ENCODE results near the gene ZNF541. TPM values are rescaled to one million over a fixed set of nuclear protein-coding genes. Genes with fewer than 3 reads are reported as not detected.
"Not testable (repeated sequence)": the region's sequence is repeated elsewhere in the genome, so short reads cannot be mapped to it uniquely, and the experiment has no call there.

The ZNF541 gene
- total RNA-seq, 8 experiments from 2014 or later = 0.04 to 0.43 (median 0.16) TPM; not detected in 4

DNA sequence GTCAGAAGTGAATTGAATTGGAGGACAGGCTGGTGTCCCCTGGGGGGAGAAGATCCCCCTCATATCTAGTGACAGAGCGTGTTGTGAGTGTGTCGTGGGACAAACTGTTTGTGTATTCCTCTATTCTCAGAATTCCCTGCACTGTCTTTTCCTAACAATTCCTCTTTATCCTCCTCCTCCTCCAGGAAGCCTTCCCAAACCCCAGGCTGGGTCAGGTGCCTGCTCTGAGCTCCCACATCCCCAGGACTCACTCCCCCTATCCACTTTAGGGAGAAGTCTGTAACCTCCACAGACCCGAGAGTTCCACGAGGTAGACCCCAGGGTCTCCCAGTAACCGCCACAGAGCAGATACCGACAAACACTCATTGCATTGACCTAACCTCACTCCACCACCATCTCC, 20.9 kb upstream of the ZNF541 start:
- 49 to 100% (median 89%) methylated on average over 2 to 6 of the region's 6 CpGs; no CpG with 5 or more reads in 2 of the 10 experiments for WGBS, 10 experiments
- Histone ChIP-seq H3K4me1 (replicated peaks in 1 of 2) (peaks cover 4 to 6% of the 10 kb centered on the region in 2 donors), H3K27ac (no peak overlapping the region), H3K4me3 (no peak overlapping the region)
- ATAC-seq (replicated peaks in 6 of 8) = no peak
- in situ Hi-C loops (cut with MboI; ENCODE audit: low pct_unique_long_range_greater_than_20kb in 2 of 9, low sequenced_read_pairs in 9 of 9, unreplicated experiment in 9 of 9) = no loop called here

DNA sequence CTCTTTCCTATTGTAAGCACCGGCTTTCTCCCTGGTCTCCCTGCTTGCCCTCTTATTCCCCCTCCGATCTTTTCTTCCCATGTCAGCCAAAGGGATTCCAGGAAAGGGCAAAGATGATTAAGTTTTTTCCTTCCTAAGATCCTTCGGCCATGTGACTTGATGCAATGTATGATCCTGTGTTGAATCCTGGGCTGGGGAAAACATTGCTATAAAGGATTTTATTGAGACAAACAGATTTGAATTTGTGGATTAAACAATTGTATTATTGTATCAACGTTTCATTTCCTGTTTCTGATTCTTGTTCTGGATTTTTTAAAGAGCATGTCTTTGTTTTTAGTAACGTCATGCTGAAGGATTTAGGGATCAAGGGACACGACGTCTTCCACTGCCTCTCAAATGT, 16.9 kb upstream of the ZNF541 start:
- in situ Hi-C loops (cut with MboI; ENCODE audit: low pct_unique_long_range_greater_than_20kb in 2 of 9, low sequenced_read_pairs in 9 of 9, unreplicated experiment in 9 of 9) = no loop called here
- WGBS, 10 experiments = 0 to 80% (median 49%) methylated on average over 1 to 7 of the region's 7 CpGs
- no peak overlapping the region for H3K27ac ChIP-seq
- H3K4me3 ChIP-seq = no peak overlapping the region
- no peaks in the 10 kb centered on the region for H3K4me1 ChIP-seq (replicated peaks in 1 of 2)
- ATAC-seq (replicated peaks in 6 of 8) = no peak

DNA sequence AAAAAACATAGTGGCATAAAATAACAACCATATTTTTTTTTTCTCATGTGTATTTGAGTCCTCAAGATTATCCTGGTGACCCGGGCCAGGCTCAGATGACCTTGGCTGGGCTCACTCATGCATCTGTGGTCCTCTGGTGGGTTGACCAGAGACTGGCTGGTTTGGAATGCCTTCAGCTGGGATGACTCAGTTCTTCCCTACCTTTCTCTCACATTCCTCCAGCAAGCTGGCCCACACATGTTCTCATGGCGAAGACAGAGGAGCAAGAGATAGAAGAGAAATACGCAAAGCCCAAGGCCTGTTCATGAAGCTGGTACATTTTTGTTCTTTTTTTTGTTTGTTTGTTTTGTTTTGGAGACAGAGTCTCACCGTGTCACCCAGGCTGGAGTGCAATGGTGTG, 14.3 kb upstream of the ZNF541 start:
- Histone ChIP-seq H3K4me1 (replicated peaks in 1 of 2) (no peaks in the 10 kb centered on the region), H3K27ac (no peak overlapping the region), H3K4me3 (no peak overlapping the region)
- no peak for ATAC-seq (replicated peaks in 6 of 8)
- WGBS, 10 experiments = 57 to 100% (median 88%) methylated on average over 2 to 4 of the region's 4 CpGs; no CpG with 5 or more reads in 3 of the 10 experiments
- in situ Hi-C loops (cut with MboI; ENCODE audit: low pct_unique_long_range_greater_than_20kb in 2 of 9, low sequenced_read_pairs in 9 of 9, unreplicated experiment in 9 of 9) = no loop called here

DNA sequence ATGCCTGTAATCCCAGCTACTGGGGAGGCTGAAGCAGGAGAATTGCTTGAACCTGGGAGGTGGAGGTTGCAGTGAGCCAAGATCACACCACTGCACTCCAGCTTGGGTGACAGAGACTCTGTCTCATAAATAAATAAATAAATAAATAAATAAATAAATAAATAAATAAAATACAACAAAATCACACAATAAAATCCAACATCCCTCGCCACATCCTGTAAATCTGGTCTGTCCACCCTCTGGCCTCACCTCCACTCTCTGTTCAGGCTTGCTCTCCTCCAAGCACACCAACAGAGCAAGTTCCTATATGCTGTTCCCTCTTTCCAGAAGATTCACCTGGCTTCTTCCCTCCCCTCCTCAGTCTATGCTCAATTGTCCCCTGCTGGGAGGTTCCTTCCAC, 10.2 kb upstream of the ZNF541 start:
- H3K4me1 ChIP-seq (replicated peaks in 1 of 2); ATAC-seq (replicated peaks in 6 of 8); H3K4me3 ChIP-seq; in situ Hi-C loops (cut with MboI; ENCODE audit: low pct_unique_long_range_greater_than_20kb in 2 of 9, low sequenced_read_pairs in 9 of 9, unreplicated experiment in 9 of 9); H3K27ac ChIP-seq: not testable (repeated sequence)
- 88% methylated on average over 1 of the region's 1 CpG; no CpG with 5 or more reads in 8 of the 10 experiments for WGBS, 10 experiments

- H3K27ac ChIP-seq = no peak overlapping the region
- in situ Hi-C loops (cut with MboI; ENCODE audit: low pct_unique_long_range_greater_than_20kb in 2 of 9, low sequenced_read_pairs in 9 of 9, unreplicated experiment in 9 of 9) = no loop called here
- no peak for ATAC-seq (replicated peaks in 6 of 8)
- no peaks in the 10 kb centered on the region for H3K4me1 ChIP-seq (replicated peaks in 1 of 2)
- no peak overlapping the region for H3K4me3 ChIP-seq
- 7 to 100% (median 55%) methylated on average over 1 to 6 of the region's 6 CpGs for WGBS, 10 experiments
Observed at GRCh38 chr19:47582320-47582909, 9.5 kb upstream of the ZNF541 start.

DNA sequence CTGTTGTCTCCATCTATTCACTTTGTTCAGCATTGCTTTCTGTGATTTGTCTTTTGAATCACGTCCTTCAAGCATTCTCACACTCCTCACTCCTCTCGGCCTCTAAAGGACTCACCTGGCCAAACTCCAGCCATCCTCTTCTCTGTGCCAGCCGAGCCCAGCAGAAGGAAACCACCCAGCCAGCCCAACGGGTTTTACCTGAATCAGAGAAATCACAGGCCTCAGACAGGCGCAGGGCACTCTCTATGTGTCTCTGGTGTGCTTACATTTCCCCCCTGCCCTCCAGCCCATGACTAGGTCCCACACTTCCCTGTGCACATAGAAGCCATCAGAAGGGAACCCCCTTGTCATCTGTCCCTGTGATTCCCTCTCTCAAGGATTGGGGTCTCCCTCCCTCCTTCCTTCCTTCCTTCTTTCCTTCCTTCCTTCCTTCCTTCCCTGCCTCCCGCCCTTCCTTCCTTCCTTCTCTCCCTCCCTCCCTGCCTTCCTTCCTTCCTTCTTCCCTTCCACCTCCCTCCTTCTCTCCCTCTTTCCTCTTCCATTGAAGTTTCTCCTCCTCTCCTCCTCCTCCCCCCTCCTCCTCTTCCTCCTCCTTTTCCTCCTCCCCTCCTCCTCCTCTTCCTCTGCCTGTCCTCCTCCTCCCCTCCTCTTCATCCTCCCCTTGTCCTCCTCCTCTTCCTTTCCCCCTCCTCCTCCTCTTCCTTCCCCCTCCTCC, 8.8 kb upstream of the ZNF541 start:
- in situ Hi-C loops (cut with MboI; ENCODE audit: low pct_unique_long_range_greater_than_20kb in 2 of 9, low sequenced_read_pairs in 9 of 9, unreplicated experiment in 9 of 9) = no loop called here
- WGBS, 10 experiments = 39 to 76% (median 67%) methylated on average over 1 to 4 of the region's 6 CpGs; no CpG with 5 or more reads in 4 of the 10 experiments
- ATAC-seq (replicated peaks in 6 of 8) = no peak
- no peaks in the 10 kb centered on the region for H3K4me1 ChIP-seq (replicated peaks in 1 of 2)
- H3K4me3 ChIP-seq = no peak overlapping the region
- no peak overlapping the region for H3K27ac ChIP-seq

DNA sequence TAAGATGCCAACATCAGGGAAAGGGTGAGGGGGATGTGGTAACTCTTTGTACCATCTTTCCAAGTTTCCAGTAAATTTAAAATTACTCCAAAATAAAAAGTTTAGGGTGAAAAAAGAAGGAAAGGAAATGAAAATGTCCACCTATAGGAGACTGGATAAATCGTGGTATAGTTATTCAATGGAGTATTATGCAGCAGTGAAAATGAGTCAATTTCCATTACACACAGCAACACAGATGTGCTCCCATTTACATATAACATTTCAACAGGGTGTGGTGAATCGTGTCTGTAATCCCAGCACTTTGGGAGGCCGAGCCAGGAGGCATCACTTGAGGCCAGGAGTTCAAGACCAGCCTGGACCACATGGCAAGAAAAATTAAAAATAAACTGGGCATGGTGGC, 7.4 kb upstream of the ZNF541 start:
- WGBS, 10 experiments = 59 to 100% (median 79%) methylated on average over 1 to 3 of the region's 3 CpGs
- in situ Hi-C loops (cut with MboI; ENCODE audit: low pct_unique_long_range_greater_than_20kb in 2 of 9, low sequenced_read_pairs in 9 of 9, unreplicated experiment in 9 of 9) = no loop called here
- H3K27ac ChIP-seq = no peak overlapping the region
- H3K4me3 ChIP-seq = no peak overlapping the region
- no peak for ATAC-seq (replicated peaks in 6 of 8)
- no peaks in the 10 kb centered on the region for H3K4me1 ChIP-seq (replicated peaks in 1 of 2)

DNA sequence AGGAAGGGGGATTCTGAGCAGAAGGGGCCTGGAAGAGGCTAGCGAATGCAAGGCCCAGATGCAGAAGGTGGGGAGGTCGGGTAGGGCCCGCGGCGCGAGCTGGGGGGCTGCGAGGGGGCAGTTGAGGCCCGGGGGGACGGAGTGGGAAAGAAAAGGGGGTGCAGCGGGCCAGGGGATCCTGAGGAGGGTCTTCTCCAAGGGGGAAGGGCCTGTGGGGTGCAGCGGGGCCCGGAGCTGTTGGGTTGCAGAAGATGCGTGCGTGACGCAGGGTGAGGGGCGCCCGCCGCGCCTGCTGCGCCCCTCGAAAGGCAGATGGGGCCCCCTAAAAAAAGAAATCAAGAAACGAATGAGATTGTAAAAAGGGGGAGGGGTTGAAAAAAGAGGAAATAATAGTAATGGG, 313 bp downstream of the ZNF541 start:
- Histone ChIP-seq H3K27ac (no peak overlapping the region), H3K4me3 (no peak overlapping the region), H3K4me1 (replicated peaks in 1 of 2) (no peaks in the 10 kb centered on the region)
- in situ Hi-C loops (cut with MboI; ENCODE audit: low pct_unique_long_range_greater_than_20kb in 2 of 9, low sequenced_read_pairs in 9 of 9, unreplicated experiment in 9 of 9) = no loop called here
- 14 to 84% (median 80%) methylated on average over 1 to 9 of the region's 22 CpGs; no CpG with 5 or more reads in 7 of the 10 experiments for WGBS, 10 experiments
- no peak for ATAC-seq (replicated peaks in 6 of 8)

DNA sequence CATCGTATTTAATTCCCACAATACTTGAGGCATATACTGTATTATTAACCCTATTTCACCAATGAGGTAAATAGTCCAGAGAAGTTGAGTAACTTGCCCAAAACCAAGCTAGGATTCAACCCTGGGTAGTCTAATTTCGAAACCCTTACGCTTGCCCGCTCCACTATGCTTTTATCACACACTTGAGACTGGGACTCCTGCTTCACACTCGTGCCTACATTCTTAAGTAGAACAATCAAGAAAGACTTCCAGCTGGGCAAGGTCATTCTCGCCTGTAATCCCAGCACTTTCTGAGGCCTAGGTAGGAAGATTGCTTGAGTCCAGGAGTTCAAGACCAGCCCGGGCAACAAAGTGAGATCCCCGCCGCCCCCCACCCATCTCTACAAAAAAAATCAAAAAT, 3.6 kb downstream of the ZNF541 start:
- H3K27ac ChIP-seq = no peak overlapping the region
- in situ Hi-C loops (cut with MboI; ENCODE audit: low pct_unique_long_range_greater_than_20kb in 2 of 9, low sequenced_read_pairs in 9 of 9, unreplicated experiment in 9 of 9) = no loop called here
- ATAC-seq (replicated peaks in 6 of 8) = no peak
- WGBS, 10 experiments = 20 to 100% (median 81%) methylated on average over 1 to 9 of the region's 9 CpGs; no CpG with 5 or more reads in 1 of the 10 experiments
- H3K4me1 ChIP-seq (replicated peaks in 1 of 2) = no peaks in the 10 kb centered on the region
- H3K4me3 ChIP-seq = no peak overlapping the region

DNA sequence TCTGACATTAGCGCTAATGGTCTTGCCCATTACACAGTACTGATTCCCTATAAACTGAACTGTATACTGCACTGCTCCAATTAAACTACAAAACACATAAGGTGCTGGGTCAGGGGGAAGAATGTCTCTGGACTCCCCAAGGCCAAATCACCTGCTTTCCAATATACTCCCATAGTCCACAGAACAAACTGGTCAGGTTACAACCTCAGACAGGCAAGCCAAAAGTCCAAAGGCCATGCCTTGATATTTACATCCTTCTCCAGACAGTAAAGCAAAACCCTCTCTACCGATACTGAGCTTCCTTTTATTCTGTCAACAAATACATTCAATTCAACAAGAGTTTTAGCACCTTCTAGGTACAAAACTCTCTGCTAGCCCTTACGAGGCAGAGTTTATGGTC, 8.9 kb downstream of the ZNF541 start:
- no peak for ATAC-seq (replicated peaks in 6 of 8)
- Histone ChIP-seq H3K27ac (no peak overlapping the region), H3K4me1 (replicated peaks in 1 of 2) (no peaks in the 10 kb centered on the region), H3K4me3 (no peak overlapping the region)
- in situ Hi-C loops (cut with MboI; ENCODE audit: low pct_unique_long_range_greater_than_20kb in 2 of 9, low sequenced_read_pairs in 9 of 9, unreplicated experiment in 9 of 9) = no loop called here
- 50 to 100% (median 81%) methylated on average over 1 to 2 of the region's 3 CpGs; no CpG with 5 or more reads in 1 of the 10 experiments for WGBS, 10 experiments

GRCh38 chr19:47561440-47562057, 11.4 kb downstream of the ZNF541 start:
- 73 to 93% (median 90%) methylated on average over 2 to 7 of the region's 7 CpGs; no CpG with 5 or more reads in 2 of the 10 experiments for WGBS, 10 experiments
- in situ Hi-C loops (cut with MboI; ENCODE audit: low pct_unique_long_range_greater_than_20kb in 2 of 9, low sequenced_read_pairs in 9 of 9, unreplicated experiment in 9 of 9) = no loop called here
- H3K27ac ChIP-seq = no peak overlapping the region
- ATAC-seq (replicated peaks in 6 of 8) = peak in 1 of 8 experiments; percentile 86
- H3K4me1 ChIP-seq (replicated peaks in 1 of 2) = no peaks in the 10 kb centered on the region
- H3K4me3 ChIP-seq = no peak overlapping the region

- 41 to 100% (median 85%) methylated on average over 1 to 2 of the region's 2 CpGs; no CpG with 5 or more reads in 4 of the 10 experiments for WGBS, 10 experiments
- in situ Hi-C loops (cut with MboI; ENCODE audit: low pct_unique_long_range_greater_than_20kb in 2 of 9, low sequenced_read_pairs in 9 of 9, unreplicated experiment in 9 of 9) = no loop called here
- Histone ChIP-seq H3K4me3 (no peak overlapping the region), H3K27ac (no peak overlapping the region), H3K4me1 (replicated peaks in 1 of 2) (no peaks in the 10 kb centered on the region)
- no peak for ATAC-seq (replicated peaks in 6 of 8)
Observed at GRCh38 chr19:47560999-47561398, 11.9 kb downstream of the ZNF541 start.

GRCh38 chr19:47550129-47550528, 22.8 kb downstream of the ZNF541 start:
- Histone ChIP-seq H3K4me1 (replicated peaks in 1 of 2) (no peaks in the 10 kb centered on the region), H3K4me3 (no peak overlapping the region), H3K27ac (no peak overlapping the region)
- in situ Hi-C loops (cut with MboI; ENCODE audit: low pct_unique_long_range_greater_than_20kb in 2 of 9, low sequenced_read_pairs in 9 of 9, unreplicated experiment in 9 of 9) = no loop called here
- 51 to 100% (median 74%) methylated on average over 2 to 4 of the region's 4 CpGs for WGBS, 10 experiments
- ATAC-seq (replicated peaks in 6 of 8) = no peak
